GM12875 (cell line): Measurements from ENCODE around the gene HSDL1.
A peak's percentile ranks its signal among the peaks of the same experiment; 100 is the strongest.

Experiments
- H3K4me3 ChIP-seq: one replicate; pipeline ENCODE4 v1.5.1; 2011; ENCODE audit warnings: low read depth, low read length, control low read depth
- CTCF ChIP-seq: IDR thresholded peaks from 2 replicates; pipeline ENCODE4 v1.5.1; 2011; ENCODE audit warnings: low read depth, mild to moderate bottlenecking, control low read depth, inconsistent platforms, low read length, moderate library complexity, borderline replicate concordance; ENCODE audit not compliant: insufficient read depth

Gene HSDL1

GRCh38 chr16:84093879-84094270, 51.1 kb downstream of the HSDL1 start:
- no peak for TF ChIP-seq CTCF
- no peak overlapping the region for H3K4me3 ChIP-seq

GRCh38 chr16:84093120-84093878, 51.7 kb downstream of the HSDL1 start:
- TF ChIP-seq CTCF: no peak
- no peak overlapping the region for H3K4me3 ChIP-seq

GRCh38 chr16:84091460-84091859, 53.5 kb downstream of the HSDL1 start:
- TF ChIP-seq CTCF: no peak
- no peak overlapping the region for H3K4me3 ChIP-seq

- TF ChIP-seq CTCF: no peak
- no peak overlapping the region for H3K4me3 ChIP-seq
Measured at GRCh38 chr16:84090211-84090610, 54.8 kb downstream of the HSDL1 start.

- peak; percentile 68 for TF ChIP-seq CTCF
- H3K4me3 ChIP-seq: no peak overlapping the region
Measured at GRCh38 chr16:84088695-84089395, 56.1 kb downstream of the HSDL1 start.

- TF ChIP-seq CTCF: no peak
- H3K4me3 ChIP-seq: no peak overlapping the region
Measured at GRCh38 chr16:84087466-84088151, 57.4 kb downstream of the HSDL1 start.
